ENCODE measurements around the gene SPO11. TPM values are rescaled to one million over a fixed set of nuclear protein-coding genes. Genes with fewer than 3 reads are reported as not detected.

The SPO11 gene
- total and polyA plus RNA-seq, 2 of the 8 experiments (the other 6 are each of a cell fraction or from before 2014, with no cell fraction given) = not detected

DNA sequence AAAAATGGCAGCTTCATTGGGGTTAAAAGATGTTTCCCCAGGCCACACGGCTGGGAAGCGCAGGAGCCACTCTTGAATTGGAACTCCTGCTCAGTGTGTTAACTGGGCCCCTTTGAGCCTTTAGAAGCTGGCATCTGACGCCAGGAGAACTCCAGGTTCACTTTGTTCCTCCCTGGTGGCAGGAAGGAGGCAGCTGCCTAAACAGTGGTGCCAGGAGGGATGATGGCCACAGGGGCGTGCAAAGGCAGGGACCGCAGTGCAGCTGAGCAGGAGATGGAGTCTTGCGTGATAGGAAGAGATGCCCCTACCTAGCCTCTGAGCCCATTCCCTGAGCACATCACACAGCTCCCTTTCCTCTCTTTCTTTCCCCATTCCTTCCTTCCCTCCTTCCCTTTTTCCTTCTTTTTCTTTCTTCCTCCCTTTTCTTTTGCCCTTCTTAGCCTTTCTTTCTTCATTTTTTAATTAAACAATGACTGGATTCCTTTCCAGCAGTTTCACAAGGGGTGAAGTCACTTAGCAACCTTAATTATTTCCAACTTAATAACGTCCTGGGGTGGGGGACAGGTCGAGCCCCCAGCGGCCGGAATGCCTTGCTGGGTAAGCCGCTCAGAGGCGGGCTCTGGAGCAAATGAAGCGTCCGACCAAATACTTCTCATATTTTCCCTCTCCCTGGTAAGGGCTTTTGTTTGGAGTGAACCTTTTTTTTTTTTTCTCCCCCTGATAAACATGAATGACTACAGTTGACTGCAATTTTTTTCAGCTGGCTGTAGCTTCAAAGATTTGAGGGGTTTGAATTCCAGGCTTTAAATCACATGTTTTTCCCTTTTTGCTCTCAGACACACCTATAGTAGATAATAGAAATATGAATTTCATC, 42.4 kb upstream of the SPO11 start (continued):
- no peak for TF ChIP-seq SP2 (IDR thresholded peaks at IDR 0.05; ENCODE audit: low read length)

Data from H1 (cell line).